K562 (cell line): ENCODE measurements around the gene EFCAB8. TPM values are rescaled to one million over a fixed set of nuclear protein-coding genes. Genes with fewer than 3 reads are reported as not detected.

Experiments used
- ATAC-seq: fragments of 200-7000 bp; cut with Tn5 transposase; 3 replicates; pipeline ENCODE4 v1.9.1; 2020; ENCODE audit warnings: moderate library complexity
- BruUV-seq: library from RNA; stranded (reverse); fragments of 400-500 nt; replicated peaks from 2 replicates; lab custom pipeline; 2021; lab: Mats Ljungman, UMichigan
- CTCF ChIA-PET: fragments of 300-600 bp; formaldehyde crosslinking; extraction: SDS; loops from one replicate; lab custom pipeline; 2021; ENCODE audit warnings: low intra/inter-chr PET ratio; lab: Yijun Ruan, JAX
- POLR2A ChIA-PET: fragments of 300-600, 350-650 bp; sonication (Branson Sonifier 250); formaldehyde crosslinking; extraction: SDS; loops from one replicate; lab custom pipeline; 2021; ENCODE audit warnings: antibody characterized with exemption, inconsistent platforms; lab: Yijun Ruan, JAX
- DNase-seq, 4 experiments: peaks; one replicate each; pipeline versions ENCODE4 v3.0.0 to v3.0.0-alpha.2; 2011 to 2018; ENCODE audit warnings: low spot score in 3 of 4, mixed read lengths in 3 of 4; ENCODE audit errors: extremely low read depth in 1 of 4
- FAIRE-seq: peaks from 2 replicates; lab custom pipeline; 2011; peaks lifted over from hg19 to GRCh38; lab: Jason Lieb, UNC
- H2AFZ ChIP-seq: 2 replicates; pipeline ENCODE4 v1.6.0; 2011; ENCODE audit warnings: low read depth, low read length, control low read depth, inconsistent platforms
- H3K27ac ChIP-seq: fragments of 200-600 bp; 3 replicates; pipeline ENCODE4 v1.8.0; 2011; ENCODE audit warnings: low read depth, mild to moderate bottlenecking, control low read depth, inconsistent platforms, low read length, moderate library complexity, mixed read lengths; ENCODE audit errors: extremely low read depth
- H3K27me3 ChIP-seq, 2 experiments: fragments of 300-600 bp in 1 of 2; 2 replicates in 1 of 2; 3 replicates in 1 of 2; pipeline versions ENCODE4 v1.6.0 to v1.8.0; 2011; ENCODE audit warnings: inconsistent platforms in 2 of 2, low read length in 2 of 2, mild to moderate bottlenecking in 1 of 2, mixed read lengths in 1 of 2, moderate library complexity in 1 of 2; ENCODE audit not compliant: control insufficient read depth in 2 of 2, insufficient read depth in 2 of 2
- H3K36me3 ChIP-seq: fragments of 300-600 bp; 3 replicates; pipeline ENCODE4 v1.8.0; 2011; ENCODE audit warnings: mild to moderate bottlenecking, low read length, inconsistent platforms; ENCODE audit not compliant: control insufficient read depth, insufficient read depth
- H3K4me1 ChIP-seq, 2 experiments: fragments of 200-600 bp in 1 of 2; replicated peaks in 1 of 2; 2 replicates in 1 of 2; 3 replicates in 1 of 2; pipeline versions ENCODE4 v1.5.1 to v1.8.0; 2011; ENCODE audit warnings: inconsistent platforms in 2 of 2, low read length in 2 of 2, mild to moderate bottlenecking in 1 of 2, mixed read lengths in 1 of 2, moderate library complexity in 1 of 2; ENCODE audit not compliant: control insufficient read depth in 2 of 2, insufficient read depth in 2 of 2
- H3K4me2 ChIP-seq: 2 replicates; pipeline ENCODE4 v1.6.1; 2011; ENCODE audit warnings: low read length, control low read depth, inconsistent platforms, mixed read lengths; ENCODE audit not compliant: insufficient read depth
- H3K4me3 ChIP-seq: fragments of 200-600 bp; sonication (generic), shearing (Covaris generic); 2 replicates; pipeline ENCODE4 v1.5.1; 2016; ENCODE audit warnings: control low read depth, inconsistent platforms
- H3K79me2 ChIP-seq: fragments of 200-600 bp; 3 replicates; pipeline ENCODE4 v1.8.0; 2011; ENCODE audit warnings: low read length, inconsistent platforms; ENCODE audit not compliant: control insufficient read depth, insufficient read depth
- H3K9ac ChIP-seq, 2 experiments: 2 replicates each; pipeline versions ENCODE4 v1.6.0 to v1.6.1; 2011; ENCODE audit warnings: low read depth in 2 of 2, low read length in 2 of 2, control low read depth in 1 of 2, inconsistent platforms in 1 of 2, mild to moderate bottlenecking in 1 of 2, mixed read lengths in 1 of 2; ENCODE audit not compliant: insufficient read depth in 1 of 2
- H3K9me1 ChIP-seq: one replicate; pipeline ENCODE4 v1.6.0; 2011; ENCODE audit warnings: inconsistent platforms, mild to moderate bottlenecking, low read length, moderate library complexity; ENCODE audit not compliant: control insufficient read depth, insufficient read depth
- H3K9me3 ChIP-seq: replicated peaks from 2 replicates; pipeline ENCODE4 v1.5.1; 2011; ENCODE audit warnings: low read depth, low read length, inconsistent platforms; ENCODE audit not compliant: control insufficient read depth, insufficient read depth
- H4K20me1 ChIP-seq: replicated peaks from 2 replicates; pipeline ENCODE4 v1.6.1; 2011; ENCODE audit warnings: low read length, inconsistent platforms, mixed read lengths; ENCODE audit not compliant: control insufficient read depth, insufficient read depth
- CBFB ChIP-seq: sonication (generic); formaldehyde crosslinking; IDR thresholded peaks from 2 replicates; pipeline ENCODE4 v1.4.0; 2020; ENCODE audit warnings: mild to moderate bottlenecking, missing genetic modification reagents
- CGGBP1 ChIP-seq: fragments of 250-450 bp; sonication (Bioruptor Pico); IDR thresholded peaks from 2 replicates; pipeline ENCODE4 v1.9.0; 2021; ENCODE audit warnings: mild to moderate bottlenecking
- FOXP4 ChIP-seq: sonication (generic); formaldehyde crosslinking; IDR thresholded peaks from 2 replicates; pipeline ENCODE4 v1.8.0; 2022; ENCODE audit warnings: mild to moderate bottlenecking, missing genetic modification reagents, borderline replicate concordance
- GABPA ChIP-seq: fragments of 200-800 bp; sonication (Bioruptor generic); conservative IDR thresholded peaks from 2 replicates; pipeline ENCODE4 v1.6.1; 2016; ENCODE audit warnings: low read depth, missing genetic modification characterization, missing compliant biosample characterization
- HOXB6 ChIP-seq: fragments of 250-450 bp; sonication (Bioruptor Pico); IDR thresholded peaks from 2 replicates; pipeline ENCODE4 v1.5.1; 2022; ENCODE audit warnings: mild to moderate bottlenecking, borderline replicate concordance
- KLF1 ChIP-seq: fragments of 450-650 bp; IDR thresholded peaks from 2 replicates; pipeline ENCODE4 v1.6.1; 2016; ENCODE audit warnings: missing genetic modification characterization, missing compliant biosample characterization
- L3MBTL2 ChIP-seq: fragments of 450-650 bp; IDR thresholded peaks from 2 replicates; pipeline ENCODE4 v1.6.1; 2016; ENCODE audit warnings: mild to moderate bottlenecking, moderate library complexity
- NFYB ChIP-seq: IDR thresholded peaks from 2 replicates; pipeline ENCODE4 v1.6.1; 2011; ENCODE audit warnings: mild to moderate bottlenecking, moderate library complexity; ENCODE audit not compliant: insufficient read length; ENCODE audit errors: extremely low read depth
- SRSF9 ChIP-seq: fragments of 200-400 bp; formaldehyde crosslinking; IDR thresholded peaks from 2 replicates; pipeline ENCODE4 v1.6.1; 2017; ENCODE audit warnings: low read depth, low read length, borderline replicate concordance
- VEZF1 ChIP-seq: fragments of 200-800 bp; sonication (Bioruptor generic); IDR thresholded peaks from 2 replicates; pipeline ENCODE4 v1.6.1; 2017; ENCODE audit warnings: missing genetic modification characterization, missing compliant biosample characterization
- ZBTB26 ChIP-seq: fragments of 450-650 bp; formaldehyde crosslinking; IDR thresholded peaks from 2 replicates; pipeline ENCODE4 v1.4.0; 2022; ENCODE audit warnings: missing genetic modification characterization
- ZEB2 ChIP-seq: fragments of 450-650 bp; IDR thresholded peaks from 2 replicates; pipeline ENCODE4 v1.6.1; 2016
- ZKSCAN3 ChIP-seq: fragments of 250-450 bp; sonication (Bioruptor Pico); IDR thresholded peaks from 2 replicates; pipeline ENCODE4 v1.4.0; 2020
- ZNF282 ChIP-seq: sonication (generic); formaldehyde crosslinking; IDR thresholded peaks from 2 replicates; pipeline ENCODE4 v1.8.1; 2023; ENCODE audit warnings: missing genetic modification reagents
- ZZZ3 ChIP-seq: fragments of 450-650 bp; IDR thresholded peaks from 2 replicates; pipeline ENCODE4 v1.6.1; 2016; ENCODE audit warnings: antibody characterized with exemption, mild to moderate bottlenecking, moderate library complexity
- WGBS: fragments of 100-300 bp; shearing (Covaris generic); methylation state at CpG from one replicate; pipeline ENCODE4 v1.1.6; 2016; ENCODE audit warnings: low coverage, mixed read lengths; ENCODE audit not compliant: insufficient coverage; ENCODE audit errors: missing lambda C conversion rate; 5-methylcytosine and 5-hydroxymethylcytosine counted together
- in situ Hi-C: fragments of 300-500 bp; cut with MboI; formaldehyde crosslinking; loops from 4 replicates; pipeline ENCODE4 v1.15.0; 2018; ENCODE audit warnings: inconsistent platforms, mixed read lengths
- intact Hi-C: fragments of 100-400 bp; cut with micrococcal nuclease; formaldehyde crosslinking; loops from 2 replicates; pipeline ENCODE4 v1.14.2; 2022
- polyA plus RNA-seq, 8 experiments: library from polyadenylated mRNA; depleted of rRNA in 4 of 8; stranded (reverse) in 5 of 8; unstranded in 3 of 8; fragments of >200 nt; fragmentation: Nextera tagmentation in 2 of 8; fragmentation: Illumina TruSeq in 1 of 8; extraction: Ambion mirVana in 2 of 8; extraction: Trizol in 1 of 8; gene quantifications; 2 replicates each; pipeline versions ENCODE4 v1.2.1 to v1.2.3, GENCODE V29; 2011 to 2014; ENCODE audit warnings: inconsistent platforms in 1 of 8, missing spikeins in 1 of 8
- total RNA-seq, 7 experiments: library from RNA; depleted of rRNA in 6 of 7; stranded (reverse); fragments of >200 nt in 6 of 7; fragmentation: Illumina TruSeq in 2 of 7; extraction: Trizol in 2 of 7; gene quantifications; 2 replicates each; pipeline versions ENCODE4 v1.2.1 to v1.2.3, GENCODE V29; 2011 to 2021; ENCODE audit warnings: low replicate concordance in 1 of 7

The EFCAB8 gene
- total and polyA plus RNA-seq, 9 of the 15 experiments (the other 6 are each of a cell fraction or from before 2014, with no cell fraction given), result 0.03 to 0.18 (median 0.11) TPM; not detected in 6

- TF ChIP-seq CGGBP1 (CRISPR knock-in tag), result no peak
- TF ChIP-seq VEZF1 (CRISPR knock-in tag), result no peak
- no peak for TF ChIP-seq CBFB (CRISPR knock-in tag)
Observed at GRCh38 chr20:32971703-32972161, 113.0 kb downstream of the EFCAB8 start (continued).

- FAIRE-seq, result no peak
- Histone ChIP-seq H3K27ac (no peak overlapping the region), H3K9me1 (no peaks in the 10 kb centered on the region), H3K9me3 (no peaks in the 10 kb centered on the region), H3K27me3 (peaks cover 17 to 62% of the 10 kb centered on the region in 2 experiments), H2AFZ (peak overlapping the region; percentile 32), H3K4me2 (no peak overlapping the region), H3K9ac (no peak overlapping the region), H3K79me2 (no peaks in the 10 kb centered on the region), H3K4me3 (no peak overlapping the region), H3K36me3 (no peaks in the 10 kb centered on the region), H4K20me1 (no peaks in the 10 kb centered on the region; the same call in 1 of the 2 replicates), H3K4me1 (peaks cover 5 to 8% of the 10 kb centered on the region in 2 experiments; a peak in 3 of 5 replicates)
- intact Hi-C loops, result no loop called here
- in situ Hi-C loops, result no loop called here
- peak in 2 of 4 experiments; percentile 20 to 43 for DNase-seq
- no TSS peak for BruUV-seq
- ChIA-PET POLR2A (interaction anchor here (0.6 to 0.8 kb wide), 4 partner anchors 9 to 413 kb away, joined by 3 to 5 read pairs (median 3); no protein-coding TSS in a partner anchor), CTCF (no interaction called here)
- 27% methylated on average over 13 of the region's 13 CpGs for WGBS
- peak; percentile 44 for ATAC-seq
- TF ChIP-seq ZKSCAN3, result no peak
- TF ChIP-seq ZZZ3, result no peak
- TF ChIP-seq ZEB2, result no peak
- TF ChIP-seq NFYB, result peak; percentile 40
- TF ChIP-seq ZNF282 (CRISPR knock-in tag), result no peak
- no peak for TF ChIP-seq HOXB6 (CRISPR knock-in tag)
- TF ChIP-seq FOXP4, result no peak
- 0 out of 2 replicates have a peak, but pooled peaks have one; percentile 31 for TF ChIP-seq GABPA (tag)
- TF ChIP-seq SRSF9, result no peak
- TF ChIP-seq L3MBTL2, result 0 out of 2 replicates have a peak, but pooled peaks have one; percentile 11
- TF ChIP-seq KLF1, result no peak
- TF ChIP-seq ZBTB26 (CRISPR knock-in tag), result no peak
Observed at GRCh38 chr20:32972181-32973076, 113.7 kb downstream of the EFCAB8 start.
